NCI-H187 treated with DMSO at 0.1 percent for 48 hours (cell line): ENCODE results near the gene KRTAP10-9.
"Not testable (repeated sequence)": the region's sequence is repeated elsewhere in the genome, so short reads cannot be mapped to it uniquely, and the experiment has no call there.

Experiments
- DNase-seq: peaks from one replicate; lab custom pipeline; 2025; lab: John Stamatoyannopoulos, UW

The KRTAP10-9 gene

DNA sequence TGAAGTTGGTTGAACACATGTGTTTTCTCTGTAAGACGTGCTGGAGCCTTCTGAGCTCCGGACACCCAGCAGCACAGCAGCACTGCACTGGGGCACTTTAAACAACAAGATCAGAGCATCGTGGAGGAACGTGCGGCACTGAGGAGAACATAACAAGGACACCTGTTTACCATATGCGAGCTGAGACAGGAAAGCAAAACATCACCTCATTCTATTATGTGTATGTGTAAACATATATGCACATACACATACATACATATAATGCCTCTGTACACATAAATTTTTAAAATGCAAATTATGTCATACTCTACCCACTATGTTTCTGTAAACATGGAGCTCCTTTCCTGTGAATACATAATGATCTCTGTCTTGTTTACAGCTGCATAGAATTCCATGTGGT is 31.4 kb upstream of the KRTAP10-9 start:
- no peak for DNase-seq

DNA sequence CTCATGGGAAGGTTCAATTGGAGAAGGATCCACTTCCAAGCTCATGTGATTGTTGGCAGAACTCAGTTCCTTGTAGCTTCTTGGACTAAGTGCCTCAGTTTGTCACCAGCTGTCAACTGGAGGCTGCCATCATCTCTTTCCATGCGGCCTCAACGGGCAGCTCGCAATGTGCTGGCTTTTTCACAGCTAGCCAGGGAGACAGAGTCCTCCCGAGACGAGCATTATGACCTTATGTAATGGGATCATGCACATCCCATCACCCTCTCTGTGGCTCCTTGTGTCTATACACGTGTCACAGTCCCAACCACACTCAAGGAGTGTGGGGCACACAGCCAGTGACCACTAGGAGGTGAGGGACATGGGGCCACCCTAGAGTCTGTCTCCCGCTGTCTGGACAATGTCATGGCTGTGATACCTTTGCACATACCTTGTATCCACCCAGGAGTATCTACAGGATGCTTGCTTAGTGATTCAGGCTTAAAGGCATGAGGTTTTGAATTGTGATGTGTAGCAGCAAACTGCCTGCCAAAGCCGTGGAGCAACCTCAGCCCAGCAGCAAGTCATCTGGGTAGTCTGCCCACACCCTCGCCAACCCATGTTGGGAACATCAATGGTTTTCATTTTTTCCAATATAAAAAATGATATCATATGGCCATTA is 30.7 kb upstream of the KRTAP10-9 start:
- no peak for DNase-seq

DNA sequence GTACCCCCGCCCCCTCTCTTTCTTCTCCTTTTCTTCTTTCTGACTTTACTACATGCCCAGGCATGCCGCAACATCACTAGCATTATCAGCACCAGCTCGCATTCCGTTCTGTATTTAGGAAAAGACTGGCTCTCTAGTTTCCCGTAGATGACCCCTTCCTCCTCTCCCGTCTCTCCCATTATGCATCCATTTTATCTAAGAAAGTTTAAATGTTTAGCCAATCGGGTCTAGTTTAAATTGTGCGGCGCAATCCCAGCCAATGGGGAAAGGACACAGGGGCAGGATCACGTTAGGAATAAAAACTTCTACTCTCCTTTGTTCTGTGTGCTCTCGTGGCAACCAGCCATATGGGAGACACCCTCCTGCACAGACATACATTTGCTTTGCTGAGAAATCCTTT is 28.8 kb upstream of the KRTAP10-9 start:
- DNase-seq, result no peak

GRCh38 chr21:44599264-44600029 is 27.4 kb upstream of the KRTAP10-9 start:
- DNase-seq, result no peak

GRCh38 chr21:44600118-44600978 is 26.5 kb upstream of the KRTAP10-9 start, which contains the start of gene KRTAP10-7:
TSS of gene KRTAP10-7 (plus strand) at chr21:44600597. CDS start at chr21:44600622, 25 bp downstream.
- not testable (repeated sequence) for DNase-seq

DNA sequence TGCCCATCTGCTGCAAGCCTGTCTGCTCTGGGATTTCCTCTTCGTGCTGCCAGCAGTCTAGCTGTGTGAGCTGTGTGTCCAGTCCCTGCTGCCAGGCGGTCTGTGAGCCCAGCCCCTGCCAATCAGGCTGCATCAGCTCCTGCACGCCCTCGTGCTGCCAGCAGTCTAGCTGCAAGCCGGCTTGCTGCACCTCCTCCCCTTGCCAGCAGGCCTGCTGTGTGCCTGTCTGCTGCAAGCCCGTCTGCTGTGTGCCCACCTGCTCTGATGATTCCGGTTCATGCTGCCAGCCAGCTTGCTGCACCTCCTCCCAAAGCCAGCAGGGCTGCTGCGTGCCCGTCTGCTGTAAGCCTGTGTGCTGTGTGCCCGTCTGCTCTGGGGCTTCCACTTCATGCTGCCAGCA is 25.8 kb upstream of the KRTAP10-9 start:
- not testable (repeated sequence) for DNase-seq

GRCh38 chr21:44601596-44602462 is 25.1 kb upstream of the KRTAP10-9 start:
- DNase-seq, result no peak

- DNase-seq, result no peak
These were observed 24.4 kb upstream of the KRTAP10-9 start for GRCh38 chr21:44602463-44602850.

DNA sequence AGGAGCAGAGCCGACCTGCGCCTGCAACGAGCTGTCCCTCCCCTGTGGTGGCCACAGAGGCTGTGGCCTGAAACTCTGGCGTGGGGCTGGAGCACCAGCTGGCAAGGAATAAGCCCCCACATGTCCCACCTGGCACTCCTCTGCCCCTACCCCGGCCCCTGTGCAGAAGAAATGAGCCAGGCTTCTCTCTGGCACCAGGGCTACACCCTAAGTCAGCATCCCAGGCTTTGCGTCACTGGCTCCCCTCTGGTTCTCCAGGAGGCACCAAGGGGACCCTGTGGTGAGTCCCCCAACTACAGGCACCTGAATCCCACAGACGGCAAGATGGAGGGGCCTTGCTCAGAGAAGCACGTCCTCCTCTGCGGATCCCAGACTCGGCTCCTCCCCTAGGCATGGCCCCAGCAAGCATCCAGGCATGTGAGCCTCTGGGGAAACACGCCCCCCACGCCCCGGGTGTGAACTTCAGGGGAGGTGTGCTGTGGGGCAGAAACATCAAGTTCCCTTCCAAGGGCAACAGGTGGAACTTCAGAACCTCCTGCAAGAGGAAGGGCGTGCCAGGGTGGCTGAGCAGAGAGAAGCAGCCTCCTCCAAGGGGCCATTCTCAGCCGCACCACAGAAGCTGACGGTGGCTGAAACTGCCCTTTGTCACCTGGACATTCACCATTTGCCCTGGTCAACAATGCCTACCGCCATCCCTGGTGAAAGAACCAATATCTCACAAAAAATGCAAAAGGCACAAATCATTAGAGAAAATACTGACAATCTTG is 23.6 kb upstream of the KRTAP10-9 start:
- no peak for DNase-seq

- DNase-seq, result no peak
These were observed 23.0 kb upstream of the KRTAP10-9 start for GRCh38 chr21:44603911-44604310.

- no peak for DNase-seq
These were observed 20.4 kb upstream of the KRTAP10-9 start for GRCh38 chr21:44606495-44606894.

DNA sequence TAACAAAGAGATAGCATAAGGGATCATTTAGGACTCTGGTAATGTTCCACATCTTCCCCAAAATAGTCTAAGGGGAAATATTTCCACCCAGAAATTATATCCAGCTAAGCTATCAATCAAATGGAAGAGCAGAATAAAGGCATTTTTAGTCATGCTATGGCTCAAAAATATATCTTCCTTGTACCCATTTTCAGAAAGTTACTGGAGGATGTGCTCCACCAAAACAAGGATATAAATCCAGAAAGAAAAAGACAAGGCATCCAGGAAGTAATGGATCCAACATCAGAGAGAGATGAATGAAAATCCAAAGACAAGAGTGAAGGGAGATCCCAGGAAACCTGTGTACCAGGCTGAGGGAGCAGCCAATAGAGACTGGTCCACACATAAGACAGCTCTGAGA is 17.7 kb upstream of the KRTAP10-9 start:
- no peak for DNase-seq

GRCh38 chr21:44610157-44610843 is 16.6 kb upstream of the KRTAP10-9 start:
- not testable (repeated sequence) for DNase-seq

GRCh38 chr21:44611551-44611950 is 15.3 kb upstream of the KRTAP10-9 start:
- no peak for DNase-seq

- no peak for DNase-seq
These were observed 14.8 kb upstream of the KRTAP10-9 start, which contains the start of gene KRTAP10-8 for GRCh38 chr21:44612029-44612486. TSS of gene KRTAP10-8 (plus strand) at chr21:44612079. CDS start at chr21:44612101, 22 bp downstream.

DNA sequence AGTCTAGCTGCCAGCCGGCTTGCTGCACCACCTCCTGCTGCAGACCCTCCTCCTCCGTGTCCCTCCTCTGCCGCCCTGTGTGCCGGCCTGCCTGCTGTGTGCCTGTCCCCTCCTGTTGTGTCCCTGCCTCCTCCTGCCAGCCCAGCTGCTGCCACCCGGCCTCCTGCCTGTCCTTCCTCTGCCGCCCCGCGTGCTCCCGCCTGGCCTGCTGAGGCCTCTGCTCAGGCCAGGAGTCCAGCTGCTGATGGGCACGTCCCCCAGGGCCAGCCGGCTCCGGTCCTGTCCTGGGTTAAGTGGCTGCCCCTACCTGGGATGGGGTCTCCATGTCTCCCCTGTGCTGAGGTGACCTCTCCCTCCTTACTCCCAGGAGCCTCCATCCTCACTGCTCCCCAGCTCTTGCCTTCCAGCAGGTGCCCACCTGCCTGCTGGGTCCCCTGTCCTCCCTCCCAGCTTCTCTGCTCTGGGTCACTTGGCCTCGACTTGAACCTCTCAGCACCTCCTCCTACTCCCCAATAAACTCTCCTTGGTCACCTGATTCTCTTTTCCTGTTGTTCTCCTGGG is 14.1 kb upstream of the KRTAP10-9 start:
- DNase-seq, result no peak

GRCh38 chr21:44613386-44614155 is 13.3 kb upstream of the KRTAP10-9 start:
- DNase-seq, result no peak

DNA sequence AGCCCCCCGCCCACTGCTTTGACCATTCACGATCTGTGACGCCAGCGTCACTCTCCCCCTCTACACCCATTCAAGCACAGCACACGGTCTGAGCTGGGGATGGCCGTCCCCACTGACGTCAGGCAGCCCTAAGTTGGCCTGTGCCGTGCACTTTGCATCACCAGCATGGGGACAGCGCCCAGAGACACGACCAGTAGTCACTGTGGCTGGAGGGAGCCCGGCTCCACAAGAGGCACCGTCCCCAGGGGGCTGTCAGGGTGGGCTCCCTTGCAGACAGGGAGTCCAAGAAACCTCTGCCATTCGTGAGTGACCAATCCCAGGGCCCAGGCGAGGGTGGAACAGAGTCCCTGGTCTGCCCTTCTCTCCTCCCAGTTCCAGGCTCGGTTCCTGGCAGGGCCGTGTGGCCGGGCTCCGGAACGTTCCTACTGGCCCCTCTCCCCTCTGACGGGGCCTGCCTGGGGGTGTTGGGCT is 12.7 kb upstream of the KRTAP10-9 start:
- no peak for DNase-seq

GRCh38 chr21:44614961-44615391 is 11.9 kb upstream of the KRTAP10-9 start:
- no peak for DNase-seq
